Measurements from ENCODE around the gene ZNF227. TPM values are rescaled to one million over a fixed set of nuclear protein-coding genes. Genes with fewer than 3 reads are reported as not detected.

Gene ZNF227
- total RNA-seq, 4 donors from 2014 or later = 10.9 to 13.3 (median 12.4) TPM

DNA sequence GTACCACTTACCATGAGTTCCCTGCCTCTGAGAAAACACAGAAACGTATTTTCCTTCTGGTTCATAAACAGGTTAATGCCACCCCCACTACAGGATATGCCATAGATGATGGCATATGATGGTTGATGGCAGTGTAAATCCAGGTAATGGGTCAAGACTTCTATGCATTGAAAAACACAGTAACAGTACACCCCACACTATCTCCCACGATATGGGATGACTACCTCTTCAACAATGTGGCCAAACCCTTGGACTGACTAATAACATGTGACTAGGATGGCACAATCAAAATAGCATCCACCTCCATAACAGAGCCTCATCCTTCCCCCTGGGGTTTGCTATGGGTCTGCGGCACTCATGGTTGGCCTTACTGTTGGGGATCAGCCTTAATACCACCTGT lies 70.5 kb downstream of the ZNF227 start:
- TF ChIP-seq, protein P1, sequence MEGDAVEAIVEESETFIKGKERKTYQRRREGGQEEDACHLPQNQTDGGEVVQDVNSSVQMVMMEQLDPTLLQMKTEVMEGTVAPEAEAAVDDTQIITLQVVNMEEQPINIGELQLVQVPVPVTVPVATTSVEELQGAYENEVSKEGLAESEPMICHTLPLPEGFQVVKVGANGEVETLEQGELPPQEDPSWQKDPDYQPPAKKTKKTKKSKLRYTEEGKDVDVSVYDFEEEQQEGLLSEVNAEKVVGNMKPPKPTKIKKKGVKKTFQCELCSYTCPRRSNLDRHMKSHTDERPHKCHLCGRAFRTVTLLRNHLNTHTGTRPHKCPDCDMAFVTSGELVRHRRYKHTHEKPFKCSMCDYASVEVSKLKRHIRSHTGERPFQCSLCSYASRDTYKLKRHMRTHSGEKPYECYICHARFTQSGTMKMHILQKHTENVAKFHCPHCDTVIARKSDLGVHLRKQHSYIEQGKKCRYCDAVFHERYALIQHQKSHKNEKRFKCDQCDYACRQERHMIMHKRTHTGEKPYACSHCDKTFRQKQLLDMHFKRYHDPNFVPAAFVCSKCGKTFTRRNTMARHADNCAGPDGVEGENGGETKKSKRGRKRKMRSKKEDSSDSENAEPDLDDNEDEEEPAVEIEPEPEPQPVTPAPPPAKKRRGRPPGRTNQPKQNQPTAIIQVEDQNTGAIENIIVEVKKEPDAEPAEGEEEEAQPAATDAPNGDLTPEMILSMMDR (IDR thresholded peaks at IDR 0.05) = no peak
- TF ChIP-seq POLR2A (IDR thresholded peaks at IDR 0.05; ENCODE audit: low read depth) = no peak
- intact Hi-C loops (cut with DNase I) = no loop called here
- no peak overlapping the region for H3K27ac ChIP-seq (replicated peaks in 1 of 4)
- no peaks in the 10 kb centered on the region for H3K4me1 ChIP-seq
- H3K4me3 ChIP-seq = no peak overlapping the region
- peaks cover 9 to 11% (median 10%) of the 10 kb centered on the region in 4 donors for H3K36me3 ChIP-seq
- DNase-seq (ENCODE audit: extremely low spot score) = no peak
- WGBS = 87% methylated on average over 3 of the region's 3 CpGs
- H3K9me3 ChIP-seq = peaks cover 0 to 84% (median 41%) of the 10 kb centered on the region in 4 donors
- no peaks in the 10 kb centered on the region for H3K27me3 ChIP-seq

DNA sequence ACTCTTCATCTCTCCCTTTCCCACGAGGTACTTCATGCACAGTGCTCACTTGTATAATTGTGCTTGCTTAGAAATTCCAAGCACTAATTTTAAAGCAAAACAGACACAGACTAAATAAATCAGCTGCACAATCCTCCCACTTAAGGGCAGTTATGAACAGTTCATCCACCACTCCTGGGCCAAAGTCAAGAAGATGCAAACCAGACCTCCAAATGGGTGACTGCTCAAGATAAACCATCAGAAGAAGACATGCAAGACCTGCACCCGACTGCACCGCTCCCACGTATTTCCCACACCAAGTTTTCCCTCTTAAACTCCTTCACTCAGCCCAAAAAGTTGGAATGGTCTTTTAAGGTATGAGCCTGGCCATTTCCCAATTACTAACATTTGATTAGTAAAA lies 72.6 kb downstream of the ZNF227 start:
- TF ChIP-seq EP300 (IDR thresholded peaks at IDR 0.05) = no peak
- TF ChIP-seq POLR2A (IDR thresholded peaks at IDR 0.05; ENCODE audit: low read depth) = no peak
- TF ChIP-seq, protein P1 (IDR thresholded peaks at IDR 0.05) = no peak
- TF ChIP-seq POLR2AphosphoS5 (IDR thresholded peaks at IDR 0.05) = no peak
- intact Hi-C loops (cut with DNase I) = no loop called here

More for the DNA sequence above, 72.6 kb downstream of the ZNF227 start:
- H3K4me1 ChIP-seq = no peaks in the 10 kb centered on the region
- no peak for DNase-seq (ENCODE audit: extremely low spot score)
- WGBS = 49% methylated on average over 4 of the region's 4 CpGs
- peaks cover 23 to 32% (median 31%) of the 10 kb centered on the region in 4 donors for H3K36me3 ChIP-seq
- peaks cover 0 to 93% (median 50%) of the 10 kb centered on the region in 4 donors for H3K9me3 ChIP-seq
- no peak overlapping the region for H3K27ac ChIP-seq (replicated peaks in 1 of 4)
- H3K4me3 ChIP-seq = no peak overlapping the region
- no peaks in the 10 kb centered on the region for H3K27me3 ChIP-seq

Other genes starting within 250 kb of the ZNF227 start
- gene ZNF155, start 228.3 kb upstream of the ZNF227 start, total RNA-seq = 1 to 10 TPM; 5.3 to 6.2 (median 5.9) TPM
- gene ZNF230, start 209.6 kb upstream of the ZNF227 start, total RNA-seq = 1 to 10 TPM; 2.7 to 7.5 (median 3.5) TPM
- gene ZNF222, start 187.2 kb upstream of the ZNF227 start, total RNA-seq = 1 to 10 TPM; 1.2 to 3.8 (median 2.3) TPM
- 1 to 10 TPM in 3 of 4 donors, under 1 TPM in 1; 0.83 to 2.6 (median 2.5) TPM for gene ZNF223, start 160.5 kb upstream of the ZNF227 start, total RNA-seq
- 1 to 10 TPM; 1.3 to 2.9 (median 2.5) TPM for gene ZNF284, start 140.4 kb upstream of the ZNF227 start, total RNA-seq
- 10 to 100 TPM; 12.4 to 28.7 (median 16.2) TPM for gene ZNF224, start 118.2 kb upstream of the ZNF227 start, total RNA-seq
- gene ZNF225, start 99.1 kb upstream of the ZNF227 start, total RNA-seq = 1 to 10 TPM; 3.3 to 6.2 (median 3.9) TPM
- 1 to 10 TPM; 5.4 to 7.0 (median 5.7) TPM for gene ZNF234, start 71.0 kb upstream of the ZNF227 start, total RNA-seq
- 10 to 100 TPM; 12.9 to 14.4 (median 13.2) TPM for gene ZNF226, start 47.4 kb upstream of the ZNF227 start, total RNA-seq
- gene ZNF233, start 47.4 kb downstream of the ZNF227 start, total RNA-seq = 1 to 10 TPM in 2 of 4 donors, under 1 TPM in 2; 0.50 to 2.1 (median 0.98) TPM
- 1 to 10 TPM; 4.1 to 5.6 (median 4.5) TPM for gene ZNF235, start 92.5 kb downstream of the ZNF227 start, total RNA-seq
- 1 to 10 TPM; 2.7 to 6.6 (median 4.2) TPM for gene ZNF112, start 144.1 kb downstream of the ZNF227 start, total RNA-seq
- gene ZNF285, start 189.1 kb downstream of the ZNF227 start, total RNA-seq = 1 to 10 TPM; 3.0 to 6.3 (median 4.3) TPM
- gene ZNF229, start 235.9 kb downstream of the ZNF227 start, total RNA-seq = 1 to 10 TPM; 4.1 to 7.2 (median 5.2) TPM